SH-SY5Y (cell line): Measurements from ENCODE around the gene SIK2.

Experiments
- GATA2 ChIP-seq: IDR thresholded peaks from 2 replicates; pipeline ENCODE4 v1.6.1; 2011; ENCODE audit warnings: mild to moderate bottlenecking, low read depth, low read length
- GATA3 ChIP-seq: IDR thresholded peaks from 2 replicates; pipeline ENCODE4 v1.6.1; 2011; ENCODE audit warnings: low read depth, mild to moderate bottlenecking, low read length, moderate library complexity

DNA sequence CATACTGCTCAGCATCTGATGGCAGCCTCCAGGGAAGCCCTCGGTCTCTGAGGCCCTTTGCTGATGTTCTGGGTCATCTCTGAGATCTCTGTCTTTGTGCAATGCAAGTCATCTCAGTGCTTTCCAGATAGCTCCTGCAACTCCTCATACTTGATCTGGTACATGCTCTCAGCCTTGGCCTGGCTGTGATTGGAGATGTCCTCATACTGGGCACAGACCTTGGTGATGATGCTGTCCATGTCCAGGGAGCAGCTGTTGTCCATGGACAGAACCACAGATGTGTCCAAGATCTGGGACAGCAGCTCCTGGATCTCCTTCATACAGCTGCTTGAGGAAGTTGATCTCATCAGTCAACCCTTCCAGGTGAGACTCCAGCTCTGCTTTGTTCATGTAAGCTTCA, 69.1 kb downstream of the SIK2 start:
- no peak for TF ChIP-seq GATA2
- TF ChIP-seq GATA3: no peak
